Astrocyte (in vitro differentiated cells and primary cell): ENCODE measurements around the gene TGM3. TPM values are rescaled to one million over a fixed set of nuclear protein-coding genes. Genes with fewer than 3 reads are reported as not detected.

Source experiments
- DNase-seq: peaks from one replicate; pipeline ENCODE4 v3.0.0-alpha.2; 2010; ENCODE audit warnings: low read depth
- FAIRE-seq: peaks from 2 replicates; lab custom pipeline; 2011; peaks lifted over from hg19 to GRCh38; lab: Jason Lieb, UNC
- H2AFZ ChIP-seq: 2 replicates; pipeline ENCODE4 v1.6.0; 2012; ENCODE audit warnings: low read depth, low read length, inconsistent platforms
- H3K27ac ChIP-seq: 2 replicates; pipeline ENCODE4 v1.5.1; 2011; ENCODE audit warnings: low read depth, low read length, inconsistent platforms
- H3K27me3 ChIP-seq: 2 replicates; pipeline ENCODE4 v1.6.0; 2011; ENCODE audit warnings: low read length, inconsistent platforms; ENCODE audit not compliant: insufficient read depth
- H3K36me3 ChIP-seq: 2 replicates; pipeline ENCODE4 v1.5.1; 2011; ENCODE audit warnings: low read length, inconsistent platforms; ENCODE audit not compliant: insufficient read depth
- H3K4me1 ChIP-seq: 2 replicates; pipeline ENCODE4 v1.5.1; 2011; ENCODE audit warnings: low read length, inconsistent platforms; ENCODE audit not compliant: insufficient read depth
- H3K4me2 ChIP-seq: 2 replicates; pipeline ENCODE4 v1.6.0; 2012; ENCODE audit warnings: low read length, inconsistent platforms
- H3K4me3 ChIP-seq: 2 replicates; pipeline ENCODE4 v1.5.1; 2011; ENCODE audit warnings: low read depth, mild to moderate bottlenecking, low read length, inconsistent platforms; ENCODE audit not compliant: insufficient read depth
- H3K79me2 ChIP-seq: 2 replicates; pipeline ENCODE4 v1.6.0; 2012; ENCODE audit warnings: mild to moderate bottlenecking, low read length, inconsistent platforms; ENCODE audit not compliant: insufficient read depth
- H3K9ac ChIP-seq: 2 replicates; pipeline ENCODE4 v1.6.0; 2012; ENCODE audit warnings: mild to moderate bottlenecking, low read length, inconsistent platforms
- H3K9me3 ChIP-seq: 2 replicates; pipeline ENCODE4 v1.5.1; 2012; ENCODE audit warnings: low read depth, mild to moderate bottlenecking, low read length, inconsistent platforms; ENCODE audit not compliant: insufficient read depth
- H4K20me1 ChIP-seq: 2 replicates; pipeline ENCODE4 v1.6.0; 2012; ENCODE audit warnings: low read length, inconsistent platforms; ENCODE audit not compliant: insufficient read depth
- H3K27ac Mint-ChIP-seq: one replicate; pipeline ENCODE4 v1.8.0; 2021; ENCODE audit warnings: mild to moderate bottlenecking, mixed read lengths; ENCODE audit not compliant: unreplicated experiment
- H3K27me3 Mint-ChIP-seq: one replicate; pipeline ENCODE4 v1.8.0; 2021; ENCODE audit warnings: low read depth, mixed read lengths; ENCODE audit not compliant: unreplicated experiment
- H3K36me3 Mint-ChIP-seq: one replicate; pipeline ENCODE4 v1.8.0; 2021; ENCODE audit warnings: low read depth, mixed read lengths; ENCODE audit not compliant: unreplicated experiment
- H3K4me1 Mint-ChIP-seq: one replicate; pipeline ENCODE4 v1.8.0; 2021; ENCODE audit warnings: low read depth, mixed read lengths; ENCODE audit not compliant: unreplicated experiment
- H3K4me3 Mint-ChIP-seq: one replicate; pipeline ENCODE4 v1.8.0; 2021; ENCODE audit warnings: mild to moderate bottlenecking, moderate library complexity, mixed read lengths; ENCODE audit not compliant: unreplicated experiment
- H3K9me3 Mint-ChIP-seq: one replicate; pipeline ENCODE4 v1.8.0; 2021; ENCODE audit warnings: mild to moderate bottlenecking, mixed read lengths; ENCODE audit not compliant: unreplicated experiment
- CTCF ChIP-seq: IDR thresholded peaks from 2 replicates; pipeline ENCODE4 v1.5.1; 2011; ENCODE audit warnings: low read depth, mild to moderate bottlenecking, inconsistent platforms, low read length, moderate library complexity; ENCODE audit not compliant: insufficient read depth
- EZH2 ChIP-seq: IDR thresholded peaks from 2 replicates; pipeline ENCODE4 v1.6.1; 2012; ENCODE audit warnings: mild to moderate bottlenecking, low read length, inconsistent platforms; ENCODE audit not compliant: insufficient read depth
- total RNA-seq: library from RNA; stranded (reverse); gene quantifications from 2 replicates; pipeline ENCODE4 v1.2.1, GENCODE V29; 2021

TGM3 gene
- total RNA-seq, 1 donor from 2014 or later: not detected

- H3K9ac ChIP-seq: no peak overlapping the region
- H3K9me3 ChIP-seq: no peaks in the 10 kb centered on the region
- Mint-ChIP-seq H3K9me3 (no peaks in the 10 kb centered on the region), H3K4me1 (no peaks in the 10 kb centered on the region), H3K27me3 (peaks cover 21% of the 10 kb centered on the region), H3K4me3 (no peak overlapping the region), H3K36me3 (no peaks in the 10 kb centered on the region), H3K27ac (no peak overlapping the region)
- H3K4me2 ChIP-seq: no peak overlapping the region
- H4K20me1 ChIP-seq: no peaks in the 10 kb centered on the region
- no peaks in the 10 kb centered on the region for H3K36me3 ChIP-seq
- FAIRE-seq (no peak), DNase-seq (no peak)
- TF ChIP-seq EZH2 (no peak), CTCF (no peak)
- no peak overlapping the region for H3K4me3 ChIP-seq
- H3K4me1 ChIP-seq: no peaks in the 10 kb centered on the region
- peaks cover 3% of the 10 kb centered on the region for H3K27me3 ChIP-seq
- H2AFZ ChIP-seq: no peak overlapping the region
- H3K27ac ChIP-seq: no peak overlapping the region
- no peaks in the 10 kb centered on the region for H3K79me2 ChIP-seq
Measured at GRCh38 chr20:2368621-2369020, 72.8 kb downstream of the TGM3 start.

GRCh38 chr20:2373098-2373497 is 77.3 kb downstream of the TGM3 start:
- H3K4me3 Mint-ChIP-seq: no peak overlapping the region
- peaks cover 26% of the 10 kb centered on the region for H3K27me3 Mint-ChIP-seq
- H3K9me3 Mint-ChIP-seq: no peaks in the 10 kb centered on the region
- no peak for TF ChIP-seq CTCF
- TF ChIP-seq EZH2: no peak
- H3K9ac ChIP-seq: no peak overlapping the region
- no peak overlapping the region for H3K4me3 ChIP-seq
- H3K27ac ChIP-seq: no peak overlapping the region
- H3K9me3 ChIP-seq: no peaks in the 10 kb centered on the region
- no peaks in the 10 kb centered on the region for H3K36me3 Mint-ChIP-seq
- H3K27me3 ChIP-seq: peaks cover 3% of the 10 kb centered on the region
- no peak overlapping the region for H2AFZ ChIP-seq
- FAIRE-seq (no peak), DNase-seq (no peak)
- no peaks in the 10 kb centered on the region for H3K79me2 ChIP-seq
- no peaks in the 10 kb centered on the region for H3K4me1 ChIP-seq
- no peak overlapping the region for H3K4me2 ChIP-seq
- no peak overlapping the region for H3K27ac Mint-ChIP-seq
- H3K4me1 Mint-ChIP-seq: no peaks in the 10 kb centered on the region
- no peaks in the 10 kb centered on the region for H3K36me3 ChIP-seq
- H4K20me1 ChIP-seq: no peaks in the 10 kb centered on the region

DNA sequence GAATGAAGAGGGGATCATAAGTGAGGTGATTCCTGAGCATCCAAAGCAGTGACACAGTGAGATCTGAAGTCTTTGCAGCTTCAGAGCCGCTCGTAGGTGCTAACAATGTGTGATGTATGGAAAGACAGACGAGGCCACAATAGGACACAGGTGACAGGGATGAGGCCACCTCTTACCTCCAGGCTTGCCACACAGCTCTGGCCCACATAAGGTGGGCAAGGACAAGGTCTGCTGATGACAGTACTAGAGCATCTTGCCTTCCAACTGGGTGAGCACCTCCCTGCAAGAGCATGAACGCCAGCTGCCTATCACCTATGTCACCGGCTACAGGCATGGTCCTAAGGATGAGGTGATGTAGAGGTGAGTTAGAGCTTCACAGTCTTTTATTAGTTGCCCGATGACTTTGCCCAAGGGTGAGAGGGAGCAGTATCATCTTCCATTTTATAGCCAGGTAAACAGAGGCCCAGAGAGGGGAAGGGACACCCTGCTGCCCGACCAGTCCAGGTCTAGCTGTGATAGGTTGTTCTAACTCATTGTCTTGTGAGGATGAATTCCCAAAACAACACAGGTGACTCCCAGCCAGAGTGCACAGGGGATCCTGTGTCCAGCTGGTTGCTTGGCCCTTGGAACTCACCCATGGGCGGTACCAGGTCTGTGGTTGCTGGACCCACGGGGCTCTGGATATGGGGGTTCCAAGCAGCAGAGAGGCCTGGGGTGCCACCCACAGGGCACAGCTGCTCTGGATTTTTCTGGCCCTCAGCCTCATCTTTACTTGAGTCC is 78.7 kb downstream of the TGM3 start:
- no peaks in the 10 kb centered on the region for H3K4me1 ChIP-seq
- H3K9me3 Mint-ChIP-seq: no peaks in the 10 kb centered on the region
- H3K9me3 ChIP-seq: no peaks in the 10 kb centered on the region
- DNase-seq (no peak), FAIRE-seq (no peak)
- H3K36me3 ChIP-seq: no peaks in the 10 kb centered on the region
- no peak overlapping the region for H2AFZ ChIP-seq
- H3K79me2 ChIP-seq: no peaks in the 10 kb centered on the region
- no peak overlapping the region for H3K4me3 ChIP-seq
- H3K27ac Mint-ChIP-seq: no peak overlapping the region
- no peak overlapping the region for H3K4me3 Mint-ChIP-seq
- no peaks in the 10 kb centered on the region for H3K36me3 Mint-ChIP-seq
- H3K9ac ChIP-seq: no peak overlapping the region
- H3K27me3 ChIP-seq: peaks cover 3% of the 10 kb centered on the region
- TF ChIP-seq EZH2 (no peak), CTCF (no peak)
- H3K4me1 Mint-ChIP-seq: no peaks in the 10 kb centered on the region
- H4K20me1 ChIP-seq: no peaks in the 10 kb centered on the region
- peaks cover 23% of the 10 kb centered on the region for H3K27me3 Mint-ChIP-seq
- no peak overlapping the region for H3K4me2 ChIP-seq
- no peak overlapping the region for H3K27ac ChIP-seq
